Kidney epithelial cell (primary cell): ENCODE data around the gene IMMT. TPM values are rescaled to one million over a fixed set of nuclear protein-coding genes. Genes with fewer than 3 reads are reported as not detected.

Source experiments
- DNase-seq: peaks from one replicate; pipeline ENCODE4 v3.0.0-alpha.2; 2010; ENCODE audit warnings: low read depth
- H3K27me3 ChIP-seq: 2 replicates; pipeline ENCODE4 v1.6.0; 2011; ENCODE audit warnings: low read length; ENCODE audit not compliant: control insufficient read depth, insufficient read depth
- H3K36me3 ChIP-seq: 2 replicates; pipeline ENCODE4 v1.5.1; 2011; ENCODE audit warnings: low read length; ENCODE audit not compliant: control insufficient read depth, insufficient read depth
- H3K4me3 ChIP-seq: 2 replicates; pipeline ENCODE4 v1.5.1; 2011; ENCODE audit warnings: low read depth, mild to moderate bottlenecking, control low read depth, low read length
- total RNA-seq: library from RNA; depleted of rRNA; stranded (reverse); fragments of >200 nt; gene quantifications from 2 replicates; pipeline ENCODE4 v1.2.3, GENCODE V29; 2015
- TF ChIP-seq, protein P1 (sequence below): IDR thresholded peaks from 2 replicates; pipeline ENCODE4 v1.5.1; 2011; ENCODE audit warnings: mild to moderate bottlenecking, moderate library complexity, low read length, control low read depth, inconsistent platforms; ENCODE audit not compliant: insufficient read depth, poor library complexity, severe bottlenecking

Gene IMMT
- total RNA-seq, 1 donor from 2014 or later = 66.9 TPM

DNA sequence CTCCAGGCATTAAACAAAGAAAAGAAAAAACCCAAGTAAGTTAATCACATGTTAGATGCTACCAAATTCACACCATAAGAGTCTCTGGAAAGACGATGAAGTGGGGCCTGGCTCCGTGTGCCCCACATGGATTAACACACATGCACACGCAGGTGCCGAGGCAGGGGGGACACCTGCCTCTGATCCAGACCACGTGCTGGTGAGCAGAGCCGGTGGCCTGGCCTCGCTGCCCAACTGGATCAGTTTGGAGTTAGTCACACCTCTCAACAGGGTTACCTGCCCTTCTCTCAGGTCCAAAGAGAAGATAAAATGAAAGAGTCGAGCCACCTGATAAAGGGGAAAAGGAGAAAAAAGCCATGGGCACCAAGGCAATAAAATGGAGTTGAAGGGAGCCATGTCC is 44.5 kb upstream of the IMMT start:
- no peak for DNase-seq
- H3K27me3 ChIP-seq = no peaks in the 10 kb centered on the region
- H3K36me3 ChIP-seq = no peaks in the 10 kb centered on the region
- TF ChIP-seq, protein P1, sequence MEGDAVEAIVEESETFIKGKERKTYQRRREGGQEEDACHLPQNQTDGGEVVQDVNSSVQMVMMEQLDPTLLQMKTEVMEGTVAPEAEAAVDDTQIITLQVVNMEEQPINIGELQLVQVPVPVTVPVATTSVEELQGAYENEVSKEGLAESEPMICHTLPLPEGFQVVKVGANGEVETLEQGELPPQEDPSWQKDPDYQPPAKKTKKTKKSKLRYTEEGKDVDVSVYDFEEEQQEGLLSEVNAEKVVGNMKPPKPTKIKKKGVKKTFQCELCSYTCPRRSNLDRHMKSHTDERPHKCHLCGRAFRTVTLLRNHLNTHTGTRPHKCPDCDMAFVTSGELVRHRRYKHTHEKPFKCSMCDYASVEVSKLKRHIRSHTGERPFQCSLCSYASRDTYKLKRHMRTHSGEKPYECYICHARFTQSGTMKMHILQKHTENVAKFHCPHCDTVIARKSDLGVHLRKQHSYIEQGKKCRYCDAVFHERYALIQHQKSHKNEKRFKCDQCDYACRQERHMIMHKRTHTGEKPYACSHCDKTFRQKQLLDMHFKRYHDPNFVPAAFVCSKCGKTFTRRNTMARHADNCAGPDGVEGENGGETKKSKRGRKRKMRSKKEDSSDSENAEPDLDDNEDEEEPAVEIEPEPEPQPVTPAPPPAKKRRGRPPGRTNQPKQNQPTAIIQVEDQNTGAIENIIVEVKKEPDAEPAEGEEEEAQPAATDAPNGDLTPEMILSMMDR = no peak
- no peak overlapping the region for H3K4me3 ChIP-seq

DNA sequence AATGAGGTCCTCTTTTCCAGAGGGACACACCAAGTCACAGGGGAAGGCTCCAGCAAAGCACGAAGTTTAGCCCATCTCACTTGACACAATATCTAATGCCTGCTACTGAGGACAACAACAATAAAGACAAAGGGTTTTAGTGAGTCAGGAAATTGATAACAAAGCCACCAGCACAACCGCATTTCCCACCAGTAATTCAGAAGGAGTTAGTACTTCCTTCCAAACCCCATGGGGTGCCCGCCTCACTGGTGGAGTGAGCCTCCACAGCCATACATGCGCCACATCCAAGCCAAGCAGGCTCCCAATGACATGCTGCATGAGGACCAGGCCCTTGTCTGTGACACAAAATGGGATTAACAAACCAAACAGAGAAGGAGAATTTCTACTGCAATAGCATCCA is 44.1 kb upstream of the IMMT start:
- Histone ChIP-seq H3K36me3 (no peaks in the 10 kb centered on the region), H3K27me3 (no peaks in the 10 kb centered on the region), H3K4me3 (no peak overlapping the region)
- TF ChIP-seq, protein P1 = no peak
- DNase-seq = no peak

DNA sequence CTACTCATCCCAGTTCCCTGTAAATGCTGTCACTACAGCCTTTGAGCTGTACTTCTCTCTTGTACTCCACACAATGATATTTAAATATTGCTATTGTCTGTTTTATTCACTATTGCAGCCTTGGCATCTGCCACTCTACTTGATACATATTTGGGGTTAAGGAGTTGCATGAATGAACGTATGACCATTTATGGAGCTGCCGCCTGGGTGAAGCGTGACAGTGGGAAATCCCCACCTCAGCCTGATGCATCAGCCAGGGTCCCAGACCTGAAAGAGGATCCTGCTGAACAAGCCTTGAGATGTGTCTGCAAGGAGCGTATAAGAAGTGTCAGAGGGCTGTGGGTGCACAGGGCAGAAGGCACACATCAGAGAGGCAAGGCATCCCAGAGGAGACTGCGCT is 43.1 kb upstream of the IMMT start:
- Histone ChIP-seq H3K27me3 (no peaks in the 10 kb centered on the region), H3K4me3 (no peak overlapping the region), H3K36me3 (no peaks in the 10 kb centered on the region)
- TF ChIP-seq, protein P1 = no peak
- DNase-seq = no peak

DNA sequence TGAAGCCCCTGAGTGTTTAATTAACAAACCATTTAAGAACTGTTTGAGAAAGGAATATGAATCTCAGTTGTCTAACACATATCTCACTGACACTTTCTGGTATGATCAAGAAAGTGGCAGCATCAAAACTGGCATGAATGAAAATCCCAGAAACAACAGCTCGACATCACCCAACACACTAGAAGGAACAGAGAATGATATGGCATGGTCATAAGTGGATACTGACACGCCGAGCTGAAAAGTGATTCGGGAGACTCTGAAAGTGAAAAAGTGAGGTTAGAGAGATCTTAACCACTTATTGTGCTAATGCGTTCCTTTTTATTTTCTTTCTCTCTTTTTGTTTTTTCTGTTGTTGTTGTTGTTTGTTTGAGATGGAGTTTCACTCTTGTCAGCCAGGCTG is 41.9 kb upstream of the IMMT start:
- Histone ChIP-seq H3K27me3 (peaks cover 2% of the 10 kb centered on the region), H3K36me3 (no peaks in the 10 kb centered on the region), H3K4me3 (no peak overlapping the region)
- DNase-seq = no peak
- TF ChIP-seq, protein P1 = no peak

DNA sequence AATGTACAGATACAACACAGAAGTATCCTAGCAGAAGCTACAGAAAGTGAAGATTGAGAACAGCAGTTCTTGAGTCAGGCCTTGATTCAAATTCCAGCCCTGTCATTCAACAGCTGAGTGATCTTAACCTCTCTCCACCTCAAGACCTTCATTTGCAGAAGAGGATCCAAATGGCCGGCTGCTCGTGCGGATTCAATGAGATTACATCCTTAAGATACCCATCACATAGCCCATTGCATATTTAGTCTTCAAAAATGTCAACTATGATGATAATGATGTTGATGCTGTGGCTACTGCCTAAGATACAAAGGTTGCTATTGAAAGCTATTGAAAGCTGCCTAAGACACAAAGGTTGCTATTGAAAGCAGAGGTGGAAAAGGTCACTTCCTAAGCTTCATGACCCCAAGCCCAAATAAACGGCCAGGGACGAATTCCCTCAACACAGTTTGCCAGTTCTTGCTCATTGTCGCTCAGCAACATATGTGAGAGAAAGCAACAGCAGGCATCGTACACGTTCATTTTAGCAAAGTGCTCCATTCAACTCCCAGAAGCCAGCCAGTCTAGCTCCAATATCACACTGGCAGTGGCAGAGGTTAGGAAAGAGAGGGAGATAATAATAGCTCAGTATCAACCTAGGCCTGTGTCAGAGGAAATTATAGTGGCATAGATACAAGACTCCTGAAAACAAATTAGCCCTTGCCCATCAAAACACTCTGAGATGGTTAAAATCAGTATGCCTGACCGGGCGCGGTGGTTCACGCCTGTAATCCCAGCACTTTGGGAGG is 40.1 kb upstream of the IMMT start:
- peaks cover 2% of the 10 kb centered on the region for H3K27me3 ChIP-seq
- no peak overlapping the region for H3K4me3 ChIP-seq
- TF ChIP-seq, protein P1 = no peak
- DNase-seq = no peak
- H3K36me3 ChIP-seq = no peaks in the 10 kb centered on the region

DNA sequence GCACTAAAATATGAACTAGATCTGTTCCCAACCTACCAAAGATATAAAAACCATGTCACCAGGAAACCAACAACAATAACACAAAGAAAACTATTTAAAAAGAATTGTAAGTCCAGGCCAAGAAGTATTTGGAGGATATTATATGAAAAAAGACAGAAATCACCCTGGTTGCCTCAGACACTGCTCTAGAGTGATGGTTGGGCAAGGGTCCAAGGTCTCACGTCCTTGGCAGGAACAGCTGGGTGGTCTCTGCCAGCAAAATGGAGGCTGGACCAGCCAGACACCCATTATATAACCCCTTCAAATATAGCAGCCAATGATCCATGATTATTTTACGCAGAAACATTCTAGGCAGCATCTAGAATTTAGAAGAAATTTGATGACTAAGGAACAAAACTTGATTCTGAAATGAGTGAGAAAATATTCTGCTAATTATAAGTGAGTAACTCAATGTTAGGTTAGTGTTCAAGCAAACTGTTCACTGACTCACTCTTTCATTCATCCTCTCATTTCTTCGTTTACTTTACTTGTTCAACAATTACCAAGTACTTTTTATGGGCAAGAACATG is 39.4 kb upstream of the IMMT start:
- TF ChIP-seq, protein P1 = no peak
- Histone ChIP-seq H3K27me3 (peaks cover 3% of the 10 kb centered on the region), H3K36me3 (no peaks in the 10 kb centered on the region), H3K4me3 (no peak overlapping the region)
- DNase-seq = no peak
